Neuron (in vitro differentiated cells): ENCODE results near the gene PCNT.
"Not testable (repeated sequence)": the region's sequence is repeated elsewhere in the genome, so short reads cannot be mapped to it uniquely, and the experiment has no call there.

Experiments
- H2AFZ ChIP-seq: one replicate; pipeline ENCODE4 v1.6.1; 2013; ENCODE audit warnings: low read depth, mild to moderate bottlenecking, inconsistent platforms, low read length, moderate library complexity
- H3K27me3 ChIP-seq: one replicate; pipeline ENCODE4 v1.6.1; 2013; ENCODE audit warnings: low read length; ENCODE audit not compliant: insufficient read depth
- H3K36me3 ChIP-seq: one replicate; pipeline ENCODE4 v1.6.1; 2013; ENCODE audit warnings: low read length; ENCODE audit not compliant: insufficient read depth
- H3K4me1 ChIP-seq: one replicate; pipeline ENCODE4 v1.6.1; 2013; ENCODE audit warnings: low read length; ENCODE audit not compliant: insufficient read depth
- H3K4me3 ChIP-seq: 2 replicates; pipeline ENCODE4 v1.5.1; 2013; ENCODE audit warnings: mild to moderate bottlenecking, low read length, moderate library complexity
- H3K9me3 ChIP-seq: one replicate; pipeline ENCODE4 v1.6.1; 2013; ENCODE audit warnings: low read length

The PCNT gene

DNA sequence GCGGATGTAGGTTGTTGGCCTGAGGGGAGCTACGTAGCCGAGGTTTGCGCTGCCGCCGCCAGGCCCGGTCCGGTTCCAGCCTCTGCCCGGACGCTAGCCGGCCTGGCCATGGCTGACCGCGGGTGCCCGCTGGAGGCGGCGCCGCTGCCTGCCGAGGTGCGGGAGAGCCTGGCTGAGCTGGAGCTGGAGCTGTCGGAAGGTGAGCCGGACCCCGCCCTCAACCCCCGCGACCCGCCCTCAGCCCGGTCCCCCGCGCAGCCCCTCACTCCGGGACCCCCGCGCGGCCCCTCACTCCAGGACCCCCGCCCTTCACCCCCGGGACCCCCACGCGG, 135.0 kb downstream of the PCNT start:
- H3K9me3 ChIP-seq: no peaks in the 10 kb centered on the region
- peaks cover 29% of the 10 kb centered on the region for H3K4me1 ChIP-seq
- no peak overlapping the region for H2AFZ ChIP-seq
- H3K27me3 ChIP-seq: no peaks in the 10 kb centered on the region
- peak overlapping the region; percentile 94 for H3K4me3 ChIP-seq
- peaks cover 14% of the 10 kb centered on the region for H3K36me3 ChIP-seq

DNA sequence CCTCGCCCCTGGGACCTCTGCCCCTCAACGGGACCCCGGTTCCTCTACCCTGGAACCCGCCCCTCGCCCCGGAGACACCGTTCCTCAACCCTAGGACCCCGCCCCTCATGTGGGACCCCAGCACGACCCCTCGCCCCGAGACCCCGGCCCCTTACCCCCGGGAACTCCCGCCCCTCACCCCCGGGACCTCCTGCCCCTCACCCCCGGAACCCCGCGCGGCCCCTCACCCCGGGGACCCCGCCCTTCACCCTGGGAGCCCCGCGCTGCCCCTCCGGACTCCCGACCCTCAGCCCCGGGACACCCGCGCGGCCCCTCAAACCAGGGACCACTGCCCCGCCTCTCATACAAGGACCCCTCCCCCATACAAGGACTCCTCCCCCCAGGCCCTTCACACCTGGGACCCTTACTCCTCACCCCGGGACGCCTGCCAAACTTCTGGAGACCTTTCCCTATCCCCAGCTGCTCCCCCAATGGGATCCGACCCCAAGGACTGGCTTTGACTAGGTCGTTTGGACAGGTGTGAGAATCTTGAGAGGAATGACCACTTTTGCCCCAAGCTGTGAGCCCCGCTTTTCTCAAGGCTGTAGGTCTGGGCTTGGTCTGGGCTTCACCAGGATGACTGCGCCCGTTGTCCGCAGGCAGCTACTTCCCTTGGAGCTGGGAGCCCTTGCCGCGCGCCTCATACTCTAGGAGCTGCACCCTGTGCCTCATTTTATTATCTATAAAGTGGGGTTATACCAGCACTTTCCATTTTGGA, 135.6 kb downstream of the PCNT start:
- H2AFZ ChIP-seq: no peak overlapping the region
- H3K36me3 ChIP-seq: peaks cover 18% of the 10 kb centered on the region
- H3K9me3 ChIP-seq: no peaks in the 10 kb centered on the region
- H3K27me3 ChIP-seq: no peaks in the 10 kb centered on the region
- H3K4me3 ChIP-seq: peak overlapping the region; percentile 94
- peaks cover 29% of the 10 kb centered on the region for H3K4me1 ChIP-seq

DNA sequence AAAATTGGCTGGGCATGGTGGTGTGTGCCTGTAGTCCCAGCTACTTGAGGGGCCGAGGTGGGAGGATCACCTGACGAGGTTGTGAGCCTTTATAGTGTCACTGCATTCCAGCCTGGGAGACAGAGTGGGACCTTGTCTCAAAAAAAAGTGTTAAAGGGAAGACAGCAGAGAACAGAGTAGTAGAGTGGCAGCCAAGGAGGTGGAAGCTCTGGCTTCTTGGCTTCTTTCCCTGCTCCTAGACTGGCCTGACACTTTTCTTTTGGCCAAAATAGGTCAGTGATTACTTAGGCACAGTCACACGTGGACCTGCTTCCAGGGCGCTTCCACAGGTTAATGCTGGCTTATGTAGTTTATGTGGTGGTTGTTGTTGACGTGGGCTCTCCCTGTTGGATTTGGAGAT, 138.0 kb downstream of the PCNT start:
- H3K27me3 ChIP-seq: no peaks in the 10 kb centered on the region
- H3K9me3 ChIP-seq: no peaks in the 10 kb centered on the region
- H2AFZ ChIP-seq: no peak overlapping the region
- peaks cover 16% of the 10 kb centered on the region for H3K4me1 ChIP-seq
- peaks cover 18% of the 10 kb centered on the region for H3K36me3 ChIP-seq
- H3K4me3 ChIP-seq: no peak overlapping the region

GRCh38 chr21:46465153-46465552, 141.2 kb downstream of the PCNT start:
- not testable (repeated sequence) for H3K27me3 ChIP-seq, H3K4me3 ChIP-seq
- H3K36me3 ChIP-seq: peaks cover 29% of the 10 kb centered on the region

DNA sequence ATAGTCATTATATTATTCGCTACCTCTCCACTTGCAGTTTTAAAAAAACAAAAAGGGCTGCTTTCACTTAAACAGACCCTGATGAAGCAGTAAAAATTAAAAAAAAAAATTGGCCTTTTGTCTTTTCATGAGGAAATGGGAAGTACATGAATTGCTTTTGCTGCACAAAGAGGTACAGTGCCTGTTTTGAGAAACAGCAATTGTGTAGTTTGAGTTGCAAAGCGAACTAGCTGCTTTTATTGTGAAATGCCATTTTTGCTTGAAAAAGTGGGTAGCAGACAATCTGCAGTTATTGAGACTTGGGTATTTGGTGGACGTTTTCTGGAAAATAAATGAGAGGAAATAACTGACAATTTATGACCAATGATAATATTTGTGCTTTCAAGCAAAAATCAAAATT, 141.7 kb downstream of the PCNT start:
- Histone ChIP-seq H2AFZ (no peak overlapping the region), H3K27me3 (no peaks in the 10 kb centered on the region), H3K4me3 (no peak overlapping the region), H3K4me1 (no peaks in the 10 kb centered on the region), H3K36me3 (peaks cover 29% of the 10 kb centered on the region), H3K9me3 (no peaks in the 10 kb centered on the region)

More at GRCh38 chr21:46465153-46465552, 141.2 kb downstream of the PCNT start:
- not testable (repeated sequence) for H3K4me1 ChIP-seq, H2AFZ ChIP-seq, H3K9me3 ChIP-seq

DNA sequence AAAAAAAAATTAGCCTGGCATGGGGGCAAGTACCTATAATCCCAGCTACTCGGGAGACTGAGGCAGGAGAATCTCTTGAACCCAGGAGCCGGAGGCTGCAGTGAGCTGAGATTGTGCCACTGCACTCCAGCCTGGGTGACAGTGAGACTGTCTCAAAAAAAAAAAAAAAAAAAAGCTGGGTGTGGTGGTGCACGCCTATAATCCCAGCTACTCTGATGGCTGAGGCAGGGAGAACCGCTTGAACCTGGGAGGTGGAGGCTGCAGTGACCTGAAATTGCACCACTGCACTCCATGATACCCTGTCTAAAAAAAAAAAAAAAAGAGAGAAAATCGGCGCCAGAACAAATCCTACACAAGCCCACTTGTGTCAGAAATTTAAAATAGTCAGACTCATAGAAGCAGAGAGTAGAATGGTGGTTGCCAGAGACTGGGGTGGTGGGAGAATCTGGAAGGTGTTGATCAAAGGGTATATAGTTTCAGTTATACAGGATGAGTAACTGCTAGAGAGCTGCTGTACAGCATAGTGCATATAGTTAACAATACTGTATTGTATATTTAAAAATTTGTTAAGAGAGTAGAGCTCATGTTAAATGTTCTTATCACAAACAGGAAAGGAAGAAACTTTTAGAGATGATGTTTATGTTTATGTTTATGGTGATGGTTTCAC, 144.3 kb downstream of the PCNT start:
- no peak overlapping the region for H2AFZ ChIP-seq
- no peak overlapping the region for H3K4me3 ChIP-seq
- peaks cover 23% of the 10 kb centered on the region for H3K36me3 ChIP-seq
- H3K4me1 ChIP-seq: no peaks in the 10 kb centered on the region
- no peaks in the 10 kb centered on the region for H3K9me3 ChIP-seq
- no peaks in the 10 kb centered on the region for H3K27me3 ChIP-seq

DNA sequence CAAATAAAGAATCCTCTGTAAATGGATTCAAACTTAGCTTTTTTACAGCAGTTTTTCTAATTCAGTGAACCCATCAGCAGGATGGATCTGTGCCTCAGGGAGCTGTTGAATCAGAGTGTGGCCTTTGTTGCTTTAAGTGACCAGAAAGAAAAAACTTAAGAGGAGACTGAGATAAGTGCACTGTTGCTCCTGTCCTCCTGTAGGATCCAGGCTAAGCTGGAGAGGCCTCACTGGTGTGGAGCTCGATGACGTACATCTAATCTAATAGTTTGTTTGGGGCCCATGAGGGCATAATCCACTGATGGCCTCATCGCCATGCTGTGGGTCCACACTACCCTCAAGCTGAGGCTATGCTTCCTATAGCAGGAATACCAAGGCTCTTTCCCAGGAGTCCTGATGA, 145.3 kb downstream of the PCNT start:
- H3K4me1 ChIP-seq: no peaks in the 10 kb centered on the region
- H2AFZ ChIP-seq: no peak overlapping the region
- no peak overlapping the region for H3K4me3 ChIP-seq
- peaks cover 19% of the 10 kb centered on the region for H3K36me3 ChIP-seq
- H3K27me3 ChIP-seq: no peaks in the 10 kb centered on the region
- H3K9me3 ChIP-seq: no peaks in the 10 kb centered on the region

DNA sequence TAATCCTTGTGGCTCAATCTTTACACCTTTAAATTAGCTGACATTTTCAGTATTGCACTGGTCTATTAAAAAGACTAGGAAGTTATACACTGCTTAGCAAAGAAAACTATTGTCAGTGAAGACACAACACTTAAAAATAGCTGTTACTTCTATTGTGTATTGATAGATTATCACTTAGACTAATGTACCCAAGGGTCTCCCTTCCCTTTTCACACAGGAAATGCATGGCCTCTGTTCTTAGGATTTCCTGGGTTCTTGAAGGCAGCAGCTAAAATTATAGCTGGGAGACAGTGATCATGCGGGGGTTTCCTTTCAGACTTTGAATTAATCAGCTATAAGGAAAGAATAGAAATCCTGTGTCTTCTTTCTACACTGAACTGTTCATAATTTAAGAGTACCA, 147.6 kb downstream of the PCNT start:
- peaks cover 2% of the 10 kb centered on the region for H3K9me3 ChIP-seq

DNA sequence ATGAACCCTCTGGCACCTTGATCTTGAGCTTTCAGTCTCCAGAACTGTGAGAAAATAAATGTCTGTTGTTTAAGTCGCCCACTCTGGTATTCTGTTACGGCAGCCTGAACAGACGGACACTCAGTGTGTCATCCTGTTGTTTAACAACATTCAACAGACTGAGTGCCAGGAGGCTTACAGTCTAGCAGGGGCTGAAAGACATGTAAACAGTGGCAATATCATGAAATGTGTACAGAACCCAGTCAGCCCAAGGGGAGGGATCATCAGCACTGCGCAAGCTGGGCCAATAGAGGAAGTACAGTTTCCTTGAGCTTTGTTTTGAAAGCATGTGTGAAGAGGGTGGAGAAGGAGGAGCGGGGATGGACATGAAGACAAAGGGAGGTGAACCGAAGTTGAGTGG, 148.3 kb downstream of the PCNT start:
- Histone ChIP-seq H3K27me3 (no peaks in the 10 kb centered on the region), H3K4me1 (no peaks in the 10 kb centered on the region), H3K9me3 (peaks cover 5% of the 10 kb centered on the region), H3K36me3 (peaks cover 25% of the 10 kb centered on the region), H2AFZ (no peak overlapping the region), H3K4me3 (no peak overlapping the region)

More for the DNA sequence above, 147.6 kb downstream of the PCNT start:
- Histone ChIP-seq H3K36me3 (peaks cover 21% of the 10 kb centered on the region), H3K27me3 (no peaks in the 10 kb centered on the region), H3K4me3 (no peak overlapping the region), H3K4me1 (no peaks in the 10 kb centered on the region), H2AFZ (no peak overlapping the region)

DNA sequence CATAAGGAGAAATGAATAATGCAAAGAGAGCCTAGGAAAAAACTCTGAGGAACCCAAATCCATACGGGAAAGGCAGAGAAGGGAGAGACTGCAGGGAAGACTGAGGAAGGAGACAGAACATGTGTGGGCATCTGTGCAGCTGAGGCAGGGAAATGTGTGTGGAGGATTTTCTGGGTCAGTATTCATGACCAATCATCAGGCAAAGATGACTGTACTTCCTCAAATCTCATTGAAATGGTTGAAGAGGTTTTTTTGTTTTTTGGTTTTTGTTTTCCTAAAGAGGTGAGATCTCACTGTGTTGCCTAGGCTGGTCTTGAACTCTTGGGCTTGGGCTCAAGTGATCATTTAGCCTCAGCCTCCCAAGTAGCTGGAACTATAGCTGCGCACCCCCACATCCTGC, 150.4 kb downstream of the PCNT start:
- Histone ChIP-seq H2AFZ (no peak overlapping the region), H3K27me3 (no peaks in the 10 kb centered on the region), H3K4me1 (no peaks in the 10 kb centered on the region), H3K4me3 (no peak overlapping the region), H3K36me3 (peaks cover 20% of the 10 kb centered on the region), H3K9me3 (peaks cover 5% of the 10 kb centered on the region)

- H3K27me3 ChIP-seq: no peaks in the 10 kb centered on the region
- H3K9me3 ChIP-seq: peaks cover 5% of the 10 kb centered on the region
- H3K4me1 ChIP-seq: no peaks in the 10 kb centered on the region
- peaks cover 19% of the 10 kb centered on the region for H3K36me3 ChIP-seq
- H2AFZ ChIP-seq: no peak overlapping the region
- no peak overlapping the region for H3K4me3 ChIP-seq
Measured at GRCh38 chr21:46475296-46475695, 151.3 kb downstream of the PCNT start.

DNA sequence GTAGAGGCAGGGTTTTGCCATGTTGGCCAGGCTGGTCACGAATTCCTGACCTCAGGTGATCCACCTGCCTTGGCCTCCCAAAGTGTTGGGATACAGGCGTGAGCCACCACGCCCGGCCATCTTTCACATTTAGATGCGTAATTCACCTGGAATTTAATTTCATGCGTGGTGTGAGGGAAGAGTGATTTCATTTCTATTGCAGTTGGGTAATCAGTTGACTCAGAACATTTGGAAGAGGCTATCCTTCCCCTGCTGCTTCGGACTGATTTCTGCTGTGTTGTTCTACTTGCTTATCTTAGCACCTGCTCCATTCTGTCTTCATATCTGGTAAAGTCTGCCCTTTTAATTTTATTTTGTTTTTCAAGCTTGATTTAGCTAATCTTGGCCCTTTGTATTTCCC, 153.8 kb downstream of the PCNT start:
- peaks cover 5% of the 10 kb centered on the region for H3K9me3 ChIP-seq
- peaks cover 8% of the 10 kb centered on the region for H3K4me1 ChIP-seq
- H2AFZ ChIP-seq: no peak overlapping the region
- no peaks in the 10 kb centered on the region for H3K27me3 ChIP-seq
- no peak overlapping the region for H3K4me3 ChIP-seq
- peaks cover 27% of the 10 kb centered on the region for H3K36me3 ChIP-seq

DNA sequence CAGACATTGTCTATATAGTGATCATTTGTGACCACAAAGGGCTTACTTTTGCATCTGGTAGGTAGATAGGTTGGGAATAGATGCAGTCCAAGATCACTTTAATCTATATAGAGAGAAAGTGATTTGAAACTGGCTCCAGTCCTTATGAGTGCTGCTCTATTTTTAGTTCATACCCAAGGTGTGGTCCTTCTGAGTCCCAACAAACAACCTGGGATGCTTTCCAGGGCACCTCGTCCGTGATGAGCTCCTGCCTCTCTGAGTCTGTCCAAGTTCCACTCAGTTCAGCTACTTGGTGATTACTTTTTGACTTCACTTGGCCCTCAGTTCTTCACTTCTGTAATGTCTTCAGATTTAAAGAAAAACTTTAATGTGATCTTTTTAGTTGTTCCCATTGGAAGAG, 155.0 kb downstream of the PCNT start:
- Histone ChIP-seq H2AFZ (no peak overlapping the region), H3K4me1 (peaks cover 9% of the 10 kb centered on the region), H3K27me3 (no peaks in the 10 kb centered on the region), H3K4me3 (no peak overlapping the region), H3K36me3 (peaks cover 27% of the 10 kb centered on the region), H3K9me3 (peaks cover 5% of the 10 kb centered on the region)

DNA sequence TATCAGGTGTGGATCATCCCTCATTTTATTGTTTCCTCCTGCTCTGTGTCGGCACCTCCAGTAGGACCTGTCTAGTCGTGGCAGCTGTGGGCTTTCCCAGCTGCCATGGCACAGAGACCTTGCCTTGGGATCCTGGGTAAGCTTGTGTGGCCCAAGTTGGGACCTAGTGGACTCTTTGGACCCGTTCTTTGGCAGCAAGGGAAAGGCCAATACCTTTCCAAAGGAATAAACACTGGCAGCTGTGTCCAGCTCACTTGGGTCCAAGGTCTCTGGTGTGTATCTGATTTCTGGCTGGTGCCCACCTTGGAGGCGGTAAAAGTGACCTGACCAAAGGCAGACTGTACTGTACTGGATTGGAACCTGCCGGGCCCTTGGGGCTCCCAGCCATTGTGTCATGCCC, 156.5 kb downstream of the PCNT start:
- Histone ChIP-seq H3K4me3 (no peak overlapping the region), H3K9me3 (peaks cover 5% of the 10 kb centered on the region), H2AFZ (no peak overlapping the region), H3K36me3 (peaks cover 28% of the 10 kb centered on the region), H3K27me3 (no peaks in the 10 kb centered on the region), H3K4me1 (peaks cover 9% of the 10 kb centered on the region)
